MCF 10A (cell line): ENCODE data around the gene OR4N5. TPM values are rescaled to one million over a fixed set of nuclear protein-coding genes. Genes with fewer than 3 reads are reported as not detected.
"Not testable (repeated sequence)": the region's sequence is repeated elsewhere in the genome, so short reads cannot be mapped to it uniquely, and the experiment has no call there.

Experiments
- BruUV-seq: library from RNA; stranded (reverse); fragments of 400-500 nt; replicated peaks from 2 replicates; lab custom pipeline; 2021; lab: Mats Ljungman, UMichigan
- CTCF ChIA-PET: fragments of 300-600 bp; sonication (Branson Sonifier 250); formaldehyde crosslinking; extraction: SDS; loops from one replicate; lab custom pipeline; 2021; ENCODE audit warnings: antibody characterized with exemption, inconsistent platforms; lab: Yijun Ruan, JAX
- POLR2A ChIA-PET: fragments of 300-600, 350-650 bp; sonication (Branson Sonifier 250); formaldehyde crosslinking; extraction: SDS; loops from one replicate; lab custom pipeline; 2020; ENCODE audit warnings: antibody characterized with exemption, inconsistent platforms; lab: Yijun Ruan, JAX
- DNase-seq: peaks from one replicate; pipeline ENCODE4 v3.0.0-alpha.2; 2018; ENCODE audit not compliant: unreplicated experiment
- H3K27ac Mint-ChIP-seq: one replicate; pipeline ENCODE4 v1.8.0; 2022; ENCODE audit warnings: mild to moderate bottlenecking, low read depth, mixed read lengths; ENCODE audit not compliant: unreplicated experiment
- H3K27me3 Mint-ChIP-seq: one replicate; pipeline ENCODE4 v1.8.0; 2022; ENCODE audit warnings: mixed read lengths; ENCODE audit not compliant: insufficient read depth, unreplicated experiment
- H3K36me3 Mint-ChIP-seq: one replicate; pipeline ENCODE4 v1.8.0; 2022; ENCODE audit warnings: mild to moderate bottlenecking, moderate library complexity, mixed read lengths; ENCODE audit not compliant: insufficient read depth, unreplicated experiment
- H3K4me1 Mint-ChIP-seq: one replicate; pipeline ENCODE4 v1.8.0; 2022; ENCODE audit warnings: mixed read lengths; ENCODE audit not compliant: insufficient read depth, unreplicated experiment
- H3K4me3 Mint-ChIP-seq: one replicate; pipeline ENCODE4 v1.8.0; 2022; ENCODE audit warnings: mild to moderate bottlenecking, moderate library complexity, mixed read lengths; ENCODE audit not compliant: unreplicated experiment
- H3K9me3 Mint-ChIP-seq: one replicate; pipeline ENCODE4 v1.8.0; 2022; ENCODE audit warnings: mixed read lengths; ENCODE audit not compliant: unreplicated experiment
- CTCF ChIP-seq: fragments of 200-600 bp; IDR thresholded peaks from one replicate; pipeline ENCODE4 v1.8.0; 2022; ENCODE audit warnings: antibody characterized with exemption, mild to moderate bottlenecking; ENCODE audit not compliant: unreplicated experiment
- intact Hi-C: fragments of 100-400 bp; cut with micrococcal nuclease; formaldehyde crosslinking; loops from 2 replicates; pipeline ENCODE4 v1.14.1; 2022
- total RNA-seq: library from RNA; stranded (reverse); gene quantifications from 2 replicates; pipeline ENCODE4 v1.2.3, GENCODE V29; 2022

Gene OR4N5
- total RNA-seq, 1 experiment from 2014 or later: not detected

DNA sequence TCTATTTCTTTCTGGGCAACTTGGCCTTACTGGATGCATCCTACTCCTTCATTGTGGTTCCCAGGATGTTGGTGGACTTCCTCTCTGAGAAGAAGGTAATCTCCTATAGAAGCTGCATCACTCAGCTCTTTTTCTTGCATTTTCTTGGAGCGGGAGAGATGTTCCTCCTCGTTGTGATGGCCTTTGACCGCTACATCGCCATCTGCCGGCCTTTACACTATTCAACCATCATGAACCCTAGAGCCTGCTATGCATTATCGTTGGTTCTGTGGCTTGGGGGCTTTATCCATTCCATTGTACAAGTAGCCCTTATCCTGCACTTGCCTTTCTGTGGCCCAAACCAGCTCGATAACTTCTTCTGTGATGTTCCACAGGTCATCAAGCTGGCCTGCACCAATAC lies 5.3 kb downstream of the OR4N5 start:
- H3K4me3 Mint-ChIP-seq: no peak overlapping the region
- TF ChIP-seq CTCF: no peak
- H3K27me3 Mint-ChIP-seq: peaks cover 67% of the 10 kb centered on the region
- H3K27ac Mint-ChIP-seq: no peak overlapping the region
- BruUV-seq: no TSS peak
- intact Hi-C loops: no loop called here
- H3K4me1 Mint-ChIP-seq: no peaks in the 10 kb centered on the region
- no peaks in the 10 kb centered on the region for H3K36me3 Mint-ChIP-seq
- H3K9me3 Mint-ChIP-seq: no peaks in the 10 kb centered on the region
- peak; percentile 27 for DNase-seq
- CTCF ChIA-PET: interaction anchor here (0.7 kb wide), 1 partner anchor 11 kb away, joined by 4 read pairs; no protein-coding TSS in a partner anchor
- POLR2A ChIA-PET: no interaction called here

DNA sequence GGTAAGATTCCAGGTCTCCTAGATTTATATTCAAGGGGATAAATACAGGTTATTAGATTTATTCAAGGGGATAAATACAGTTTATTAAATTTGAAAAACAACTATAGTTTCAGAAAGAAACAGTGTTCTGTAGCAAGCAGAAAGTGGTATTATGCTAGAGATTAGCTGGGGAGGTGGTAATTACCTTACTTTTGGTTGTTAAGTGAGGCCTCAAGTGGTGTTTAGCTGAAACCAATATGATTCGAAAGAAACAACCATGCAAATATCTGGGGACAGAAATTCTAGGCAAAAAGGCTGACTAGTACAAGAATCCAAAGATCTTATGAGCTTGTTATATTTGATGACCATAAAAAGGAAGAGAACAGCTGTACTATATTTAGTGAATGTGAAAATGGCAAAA lies 6.2 kb downstream of the OR4N5 start:
- Mint-ChIP-seq H3K9me3 (no peaks in the 10 kb centered on the region), H3K27ac (no peak overlapping the region), H3K27me3 (peaks cover 69% of the 10 kb centered on the region), H3K4me3 (no peak overlapping the region), H3K4me1 (no peaks in the 10 kb centered on the region), H3K36me3 (no peaks in the 10 kb centered on the region)
- CTCF ChIA-PET: no interaction called here
- no peak for TF ChIP-seq CTCF
- intact Hi-C loops: no loop called here
- POLR2A ChIA-PET: no interaction called here
- no TSS peak for BruUV-seq
- no peak for DNase-seq

DNA sequence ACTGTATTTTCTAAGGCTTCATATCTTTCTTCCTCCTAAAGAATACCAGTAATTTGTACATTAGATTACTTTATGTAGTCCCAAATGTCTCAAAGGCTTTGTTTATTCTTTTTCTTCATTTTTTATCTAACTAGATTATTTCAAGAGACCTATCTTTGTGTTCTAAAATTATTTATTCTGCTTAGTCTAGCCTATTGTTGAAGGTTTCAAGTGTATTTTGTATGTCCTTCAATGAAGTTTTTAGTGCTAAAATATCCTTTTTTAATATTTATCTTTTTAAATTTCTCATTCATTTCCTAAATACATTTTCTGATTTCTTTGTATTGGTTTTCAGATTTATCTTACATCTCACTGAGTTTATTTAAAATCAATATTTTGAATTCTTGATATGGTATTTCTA lies 25.8 kb downstream of the OR4N5 start:
- peaks cover 68% of the 10 kb centered on the region for H3K27me3 Mint-ChIP-seq
- no TSS peak for BruUV-seq
- no peak overlapping the region for H3K27ac Mint-ChIP-seq
- TF ChIP-seq CTCF: no peak
- DNase-seq: no peak
- H3K4me3 Mint-ChIP-seq: no peak overlapping the region
- peaks cover 8% of the 10 kb centered on the region for H3K9me3 Mint-ChIP-seq
- intact Hi-C loops: no loop called here
- no peaks in the 10 kb centered on the region for H3K36me3 Mint-ChIP-seq
- no peaks in the 10 kb centered on the region for H3K4me1 Mint-ChIP-seq
- POLR2A ChIA-PET: no interaction called here
- CTCF ChIA-PET: no interaction called here

DNA sequence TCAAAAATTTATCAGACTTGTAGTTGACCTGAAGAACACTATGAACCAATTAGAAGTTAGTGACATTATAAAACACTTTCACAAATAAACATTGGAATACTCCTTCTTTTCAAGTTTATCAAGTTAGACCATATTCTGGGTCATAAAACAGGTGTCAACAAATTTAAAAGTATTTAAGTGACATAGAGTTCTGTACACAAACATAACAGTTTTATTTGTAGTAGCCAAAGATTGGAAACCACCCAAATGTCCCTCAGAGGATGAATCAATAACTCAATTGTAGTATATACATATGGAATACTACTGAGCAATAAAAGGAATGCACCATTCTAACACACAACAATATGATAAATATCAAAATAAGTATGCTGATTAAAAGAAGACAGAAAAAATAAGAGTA lies 28.5 kb downstream of the OR4N5 start:
- no peak overlapping the region for H3K27ac Mint-ChIP-seq
- intact Hi-C loops: no loop called here
- ChIA-PET CTCF (interaction anchor here (0.6 kb wide), 1 partner anchor 1425 kb away, joined by 3 read pairs; no protein-coding TSS in a partner anchor), POLR2A (no interaction called here)
- no peaks in the 10 kb centered on the region for H3K36me3 Mint-ChIP-seq
- peaks cover 8% of the 10 kb centered on the region for H3K9me3 Mint-ChIP-seq
- BruUV-seq: no TSS peak
- no peaks in the 10 kb centered on the region for H3K4me1 Mint-ChIP-seq
- no peak for TF ChIP-seq CTCF
- peaks cover 48% of the 10 kb centered on the region for H3K27me3 Mint-ChIP-seq
- no peak overlapping the region for H3K4me3 Mint-ChIP-seq
- DNase-seq: no peak

DNA sequence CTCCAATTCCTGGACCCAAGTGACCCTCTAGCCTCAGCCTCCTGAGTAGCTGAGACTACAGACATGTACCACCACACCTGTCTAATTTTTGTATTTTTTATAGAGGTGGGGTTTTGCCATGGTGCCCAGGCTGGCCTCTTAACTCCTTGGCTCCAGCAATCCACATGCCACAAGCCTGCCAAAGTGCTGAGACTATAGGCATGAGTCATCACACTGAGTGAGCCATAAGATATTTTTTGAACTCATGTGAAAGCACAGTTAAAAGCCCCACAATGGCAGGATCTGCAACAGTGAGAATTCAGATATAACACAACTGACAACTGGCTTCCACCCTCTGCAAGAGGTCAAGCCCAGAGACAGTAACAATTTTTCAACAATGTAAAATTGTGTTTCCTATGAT lies 31.2 kb downstream of the OR4N5 start:
- H3K4me1 Mint-ChIP-seq, H3K36me3 Mint-ChIP-seq, H3K27ac Mint-ChIP-seq, H3K9me3 Mint-ChIP-seq, POLR2A ChIA-PET, BruUV-seq, intact Hi-C loops, H3K4me3 Mint-ChIP-seq: not testable (repeated sequence)
- peak; percentile 66 for DNase-seq
- peaks cover 22% of the 10 kb centered on the region for H3K27me3 Mint-ChIP-seq
- CTCF ChIA-PET: interaction anchor here (0.6 kb wide), 1 partner anchor 871 kb away, joined by 4 read pairs; no protein-coding TSS in a partner anchor

DNA sequence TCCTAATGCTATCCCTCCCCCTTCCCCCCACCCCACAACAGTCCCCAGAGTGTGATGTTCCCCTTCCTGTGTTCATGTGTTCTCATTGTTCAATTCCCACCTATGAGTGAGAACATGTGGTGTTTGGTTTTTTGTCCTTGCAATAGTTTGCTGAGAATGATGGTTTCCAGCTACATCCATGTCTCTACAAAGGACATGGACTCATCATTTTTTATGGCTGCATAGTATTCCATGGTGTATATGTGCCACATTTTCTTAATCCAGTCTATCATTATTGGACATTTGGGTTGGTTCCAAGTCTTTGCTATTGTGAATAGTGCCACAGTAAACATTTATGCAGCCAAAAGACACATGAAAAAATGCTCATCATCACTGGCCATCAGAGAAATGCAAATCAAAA lies 35.6 kb downstream of the OR4N5 start:
- BruUV-seq, H3K4me3 Mint-ChIP-seq, H3K4me1 Mint-ChIP-seq, H3K9me3 Mint-ChIP-seq, DNase-seq, POLR2A ChIA-PET, H3K36me3 Mint-ChIP-seq, CTCF ChIA-PET, intact Hi-C loops, H3K27ac Mint-ChIP-seq: not testable (repeated sequence)
- peaks cover 29% of the 10 kb centered on the region for H3K27me3 Mint-ChIP-seq
